Panc1 (cell line): ENCODE measurements around the gene LMF1. TPM values are rescaled to one million over a fixed set of nuclear protein-coding genes. Genes with fewer than 3 reads are reported as not detected.

Source experiments
- ATAC-seq: fragments of 200-7000 bp; cut with Tn5 transposase; 2 replicates; pipeline ENCODE4 v1.9.1; 2020; ENCODE audit warnings: mild to moderate bottlenecking, moderate library complexity
- BruUV-seq: library from RNA; stranded (reverse); fragments of 400-500 nt; replicated peaks from 2 replicates; lab custom pipeline; 2021; lab: Mats Ljungman, UMichigan
- CTCF ChIA-PET: fragments of 300-600 bp; sonication (Branson Sonifier 250); formaldehyde crosslinking; loops from one replicate; lab custom pipeline; 2022; ENCODE audit warnings: antibody characterized with exemption; lab: Charles Lee
- POLR2A ChIA-PET: fragments of 300-600 bp; sonication (Branson Sonifier 250); formaldehyde crosslinking; loops from one replicate; lab custom pipeline; 2022; ENCODE audit warnings: antibody characterized with exemption; lab: Charles Lee
- DNase-seq: peaks from one replicate; pipeline ENCODE4 v3.0.0-alpha.2; 2010; ENCODE audit warnings: low read depth, low spot score
- H3K27ac ChIP-seq: 2 replicates; pipeline ENCODE4 v1.5.1; 2011; ENCODE audit warnings: mild to moderate bottlenecking, low read length, inconsistent platforms
- H3K27me3 ChIP-seq: fragments of 200-500 bp; sonication (Bioruptor generic); 2 replicates; pipeline ENCODE4 v1.6.0; 2014; ENCODE audit warnings: low read length, inconsistent platforms; ENCODE audit not compliant: control insufficient read depth, insufficient read depth
- H3K36me3 ChIP-seq: fragments of 200-500 bp; sonication (Bioruptor generic); 2 replicates; pipeline ENCODE4 v1.5.1; 2014; ENCODE audit warnings: inconsistent platforms, mild to moderate bottlenecking, low read length, moderate library complexity; ENCODE audit not compliant: control insufficient read depth, insufficient read depth
- H3K4me1 ChIP-seq: 2 replicates; pipeline ENCODE4 v1.5.1; 2011; ENCODE audit warnings: inconsistent platforms, mild to moderate bottlenecking, low read length, moderate library complexity; ENCODE audit not compliant: control insufficient read depth, insufficient read depth
- H3K4me3 ChIP-seq, 2 experiments: 2 replicates each; pipeline ENCODE4 v1.5.1; 2011 to 2012; ENCODE audit warnings: low read depth in 2 of 2, low read length in 2 of 2, mild to moderate bottlenecking in 2 of 2, inconsistent platforms in 1 of 2, moderate library complexity in 1 of 2
- H3K9me3 ChIP-seq: fragments of 200-500 bp; sonication (Bioruptor generic); 2 replicates; pipeline ENCODE4 v1.5.1; 2014; ENCODE audit warnings: low read depth, mild to moderate bottlenecking, inconsistent platforms, low read length, moderate library complexity; ENCODE audit not compliant: control insufficient read depth, insufficient read depth
- POLR2AphosphoS5 ChIP-seq: IDR thresholded peaks from 2 replicates; pipeline ENCODE4 v1.6.1; 2012; ENCODE audit warnings: mild to moderate bottlenecking, low read depth, low read length, moderate library complexity
- SIN3A ChIP-seq: IDR thresholded peaks from 2 replicates; pipeline ENCODE4 v1.6.1; 2012; ENCODE audit warnings: low read depth, mild to moderate bottlenecking, low read length, moderate library complexity, borderline replicate concordance; ENCODE audit not compliant: insufficient read depth
- TCF7L2 ChIP-seq: IDR thresholded peaks from 2 replicates; pipeline ENCODE4 v1.6.1; 2011; ENCODE audit warnings: mild to moderate bottlenecking, low read depth, low read length, inconsistent platforms
- in situ Hi-C: cut with HindIII; loops from 2 replicates; pipeline ENCODE4 v1.10.0; 2016; ENCODE audit warnings: low sequenced_read_pairs, low pct_unique_long_range_greater_than_20kb
- intact Hi-C: fragments of 100-400 bp; cut with micrococcal nuclease; formaldehyde crosslinking; loops from one replicate; pipeline ENCODE4 v1.10.0; 2022; ENCODE audit not compliant: unreplicated experiment
- total RNA-seq: library from RNA; stranded (reverse); gene quantifications from one replicate; pipeline ENCODE4 v1.2.1, GENCODE V29; 2021; ENCODE audit not compliant: unreplicated experiment
- TF ChIP-seq, protein P1 (sequence below), 2 experiments: IDR thresholded peaks; 2 replicates each; pipeline ENCODE4 v1.6.1; 2011 to 2012; ENCODE audit warnings: low read depth in 2 of 2, control low read depth in 1 of 2, low read length in 1 of 2, mild to moderate bottlenecking in 1 of 2, moderate library complexity in 1 of 2; ENCODE audit not compliant: insufficient read depth in 1 of 2
- TF ChIP-seq, protein P2 (sequence below): fragments of 450-650 bp; IDR thresholded peaks from 2 replicates; pipeline ENCODE4 v1.5.1; 2017; ENCODE audit warnings: mild to moderate bottlenecking

Gene LMF1
- total RNA-seq, 1 experiment from 2014 or later: 24.3 TPM

DNA sequence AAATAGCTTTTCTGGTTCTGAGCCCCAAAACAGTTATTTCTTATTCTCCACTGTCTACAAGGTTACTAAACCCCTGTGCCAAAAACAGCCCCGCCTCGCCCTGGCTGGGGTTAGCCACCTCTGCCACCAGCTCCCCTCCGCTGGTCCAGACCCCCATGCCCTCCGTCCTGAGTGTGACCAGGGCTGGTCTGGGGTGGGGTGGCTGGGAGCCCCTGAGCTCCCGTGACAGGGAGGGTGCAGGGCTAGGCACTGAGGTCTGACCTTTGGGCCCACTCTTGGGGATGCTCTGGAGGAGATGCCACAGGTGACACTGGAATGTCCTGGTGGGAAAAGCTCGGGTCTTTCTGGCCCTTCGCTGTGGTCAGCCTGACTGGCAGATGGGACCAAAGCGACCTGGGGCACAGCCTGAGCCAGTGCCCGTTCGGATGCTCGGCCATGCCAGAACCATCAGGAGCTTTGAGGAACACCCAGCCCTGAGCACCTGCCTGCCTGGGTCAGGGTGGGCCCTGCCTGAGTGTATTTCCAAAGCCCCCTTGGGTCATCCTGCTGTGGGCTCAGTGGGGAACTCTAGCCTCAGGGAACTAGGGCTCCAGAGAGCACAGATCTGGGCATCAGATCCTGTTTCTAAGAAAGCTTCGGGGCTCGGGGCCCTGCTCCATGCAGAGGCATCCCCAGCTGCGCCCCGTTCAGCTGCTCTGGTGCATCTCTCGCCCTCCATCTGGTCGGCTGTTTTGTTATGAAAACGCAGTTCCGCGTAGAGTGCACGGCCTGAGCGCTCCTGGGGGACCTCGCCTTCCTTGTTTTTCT is 98.1 kb downstream of the LMF1 start:
- DNase-seq (no peak), ATAC-seq (no peak)
- Histone ChIP-seq H3K27me3 (no peaks in the 10 kb centered on the region), H3K4me3 (no peak overlapping the region), H3K36me3 (no peaks in the 10 kb centered on the region), H3K4me1 (no peaks in the 10 kb centered on the region), H3K27ac (no peak overlapping the region), H3K9me3 (no peaks in the 10 kb centered on the region)
- CTCF ChIA-PET: no interaction called here
- POLR2A ChIA-PET: no interaction called here
- no TSS peak for BruUV-seq
- intact Hi-C loops: no loop called here
- in situ Hi-C loops: no loop called here
- no peak for TF ChIP-seq SIN3A
- TF ChIP-seq, protein P1, sequence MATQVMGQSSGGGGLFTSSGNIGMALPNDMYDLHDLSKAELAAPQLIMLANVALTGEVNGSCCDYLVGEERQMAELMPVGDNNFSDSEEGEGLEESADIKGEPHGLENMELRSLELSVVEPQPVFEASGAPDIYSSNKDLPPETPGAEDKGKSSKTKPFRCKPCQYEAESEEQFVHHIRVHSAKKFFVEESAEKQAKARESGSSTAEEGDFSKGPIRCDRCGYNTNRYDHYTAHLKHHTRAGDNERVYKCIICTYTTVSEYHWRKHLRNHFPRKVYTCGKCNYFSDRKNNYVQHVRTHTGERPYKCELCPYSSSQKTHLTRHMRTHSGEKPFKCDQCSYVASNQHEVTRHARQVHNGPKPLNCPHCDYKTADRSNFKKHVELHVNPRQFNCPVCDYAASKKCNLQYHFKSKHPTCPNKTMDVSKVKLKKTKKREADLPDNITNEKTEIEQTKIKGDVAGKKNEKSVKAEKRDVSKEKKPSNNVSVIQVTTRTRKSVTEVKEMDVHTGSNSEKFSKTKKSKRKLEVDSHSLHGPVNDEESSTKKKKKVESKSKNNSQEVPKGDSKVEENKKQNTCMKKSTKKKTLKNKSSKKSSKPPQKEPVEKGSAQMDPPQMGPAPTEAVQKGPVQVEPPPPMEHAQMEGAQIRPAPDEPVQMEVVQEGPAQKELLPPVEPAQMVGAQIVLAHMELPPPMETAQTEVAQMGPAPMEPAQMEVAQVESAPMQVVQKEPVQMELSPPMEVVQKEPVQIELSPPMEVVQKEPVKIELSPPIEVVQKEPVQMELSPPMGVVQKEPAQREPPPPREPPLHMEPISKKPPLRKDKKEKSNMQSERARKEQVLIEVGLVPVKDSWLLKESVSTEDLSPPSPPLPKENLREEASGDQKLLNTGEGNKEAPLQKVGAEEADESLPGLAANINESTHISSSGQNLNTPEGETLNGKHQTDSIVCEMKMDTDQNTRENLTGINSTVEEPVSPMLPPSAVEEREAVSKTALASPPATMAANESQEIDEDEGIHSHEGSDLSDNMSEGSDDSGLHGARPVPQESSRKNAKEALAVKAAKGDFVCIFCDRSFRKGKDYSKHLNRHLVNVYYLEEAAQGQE (IDR thresholded peaks at IDR 0.05; ENCODE audit: insufficient read depth in 1 of 2, low read depth in 2 of 2, low read length in 1 of 2): no peak
- TF ChIP-seq, protein P2, sequence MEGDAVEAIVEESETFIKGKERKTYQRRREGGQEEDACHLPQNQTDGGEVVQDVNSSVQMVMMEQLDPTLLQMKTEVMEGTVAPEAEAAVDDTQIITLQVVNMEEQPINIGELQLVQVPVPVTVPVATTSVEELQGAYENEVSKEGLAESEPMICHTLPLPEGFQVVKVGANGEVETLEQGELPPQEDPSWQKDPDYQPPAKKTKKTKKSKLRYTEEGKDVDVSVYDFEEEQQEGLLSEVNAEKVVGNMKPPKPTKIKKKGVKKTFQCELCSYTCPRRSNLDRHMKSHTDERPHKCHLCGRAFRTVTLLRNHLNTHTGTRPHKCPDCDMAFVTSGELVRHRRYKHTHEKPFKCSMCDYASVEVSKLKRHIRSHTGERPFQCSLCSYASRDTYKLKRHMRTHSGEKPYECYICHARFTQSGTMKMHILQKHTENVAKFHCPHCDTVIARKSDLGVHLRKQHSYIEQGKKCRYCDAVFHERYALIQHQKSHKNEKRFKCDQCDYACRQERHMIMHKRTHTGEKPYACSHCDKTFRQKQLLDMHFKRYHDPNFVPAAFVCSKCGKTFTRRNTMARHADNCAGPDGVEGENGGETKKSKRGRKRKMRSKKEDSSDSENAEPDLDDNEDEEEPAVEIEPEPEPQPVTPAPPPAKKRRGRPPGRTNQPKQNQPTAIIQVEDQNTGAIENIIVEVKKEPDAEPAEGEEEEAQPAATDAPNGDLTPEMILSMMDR: no peak
- TF ChIP-seq POLR2AphosphoS5: no peak
- no peak for TF ChIP-seq TCF7L2

DNA sequence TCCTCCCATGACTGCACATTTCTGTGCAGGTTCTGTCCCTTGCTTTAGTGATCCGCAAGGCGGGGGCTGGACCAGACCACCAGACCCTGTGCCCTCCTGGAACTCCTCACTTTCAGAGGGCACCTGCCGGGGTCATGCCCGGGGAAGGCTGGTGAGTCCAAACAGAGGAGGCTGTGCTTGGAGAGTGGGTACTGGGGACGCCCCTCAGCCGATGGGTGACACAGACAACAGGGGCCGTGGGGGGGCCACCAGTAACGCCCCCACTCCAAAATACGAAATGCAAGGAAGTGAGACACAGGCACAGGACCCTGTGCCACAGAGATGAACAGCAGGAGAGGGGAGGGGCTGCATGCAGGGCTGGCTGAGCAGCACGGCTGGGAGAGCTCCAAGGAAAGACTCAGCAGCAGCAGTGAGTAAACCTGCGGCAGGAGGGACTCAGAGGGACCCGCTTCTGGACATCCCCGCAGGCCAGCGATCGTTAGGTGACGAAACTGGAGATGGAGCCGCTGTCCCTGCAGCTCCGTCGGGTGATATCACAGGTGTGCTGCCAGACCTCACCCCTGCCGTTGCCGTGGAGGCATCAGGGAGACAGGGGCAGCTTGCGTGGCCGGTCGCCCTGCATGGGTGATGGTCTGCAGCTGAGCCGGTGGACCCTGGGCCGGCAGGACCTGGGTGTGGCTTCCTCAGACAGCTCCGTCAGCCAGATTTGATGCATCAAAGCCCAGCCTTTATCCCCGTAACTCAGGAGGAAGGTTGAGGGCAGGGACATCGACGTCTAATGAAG is 99.0 kb downstream of the LMF1 start:
- no peak for ATAC-seq
- ChIA-PET POLR2A (no interaction called here), CTCF (no interaction called here)
- intact Hi-C loops: no loop called here
- in situ Hi-C loops: no loop called here
- no TSS peak for BruUV-seq
- H3K4me3 ChIP-seq: no peak overlapping the region
- no peaks in the 10 kb centered on the region for H3K9me3 ChIP-seq
- TF ChIP-seq SIN3A (no peak), TCF7L2 (no peak), POLR2AphosphoS5 (no peak)
- TF ChIP-seq, protein P2: no peak
- TF ChIP-seq, protein P1 (IDR thresholded peaks at IDR 0.05; ENCODE audit: insufficient read depth in 1 of 2, low read depth in 2 of 2, low read length in 1 of 2): no peak
- H3K27ac ChIP-seq: no peak overlapping the region
- no peaks in the 10 kb centered on the region for H3K4me1 ChIP-seq
- no peak for DNase-seq
- H3K36me3 ChIP-seq: no peaks in the 10 kb centered on the region
- H3K27me3 ChIP-seq: no peaks in the 10 kb centered on the region
